Measurements from ENCODE around the gene NUF2. TPM values are rescaled to one million over a fixed set of nuclear protein-coding genes. Genes with fewer than 3 reads are reported as not detected.
"Not testable (repeated sequence)": the region's sequence is repeated elsewhere in the genome, so short reads cannot be mapped to it uniquely, and the experiment has no call there.

The NUF2 gene
- total RNA-seq, 4 donors from 2014 or later, result 0.44 to 2.2 TPM; not detected in 2

DNA sequence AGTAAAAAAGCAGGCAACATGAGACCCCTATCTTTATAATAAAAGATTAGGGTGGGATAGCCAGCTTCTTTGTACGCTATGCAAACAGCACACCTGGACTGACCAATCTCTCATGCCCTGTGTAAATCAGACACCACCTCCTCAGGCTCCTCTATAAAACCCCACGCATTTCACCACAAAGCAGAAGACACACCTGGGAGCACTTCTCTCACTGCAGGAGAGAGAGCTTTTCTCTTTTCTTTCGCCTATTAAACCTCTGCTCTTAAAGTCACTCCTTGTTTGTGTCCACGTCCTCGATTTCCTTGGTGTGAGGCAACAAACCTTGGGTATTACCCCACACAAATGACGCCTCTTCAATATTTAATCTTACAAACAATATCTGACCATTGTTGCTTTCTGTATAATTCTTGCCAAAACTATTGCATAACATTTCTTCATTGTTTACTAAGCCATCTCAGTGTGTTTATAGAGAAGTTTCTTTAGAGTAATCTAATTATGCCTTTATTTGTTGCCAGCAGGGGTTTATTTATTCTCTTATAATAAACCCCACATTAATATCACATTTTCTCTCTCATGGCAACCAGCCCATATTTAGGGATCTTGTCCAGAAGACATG lies 31.6 kb upstream of the NUF2 start:
- H3K27ac ChIP-seq, result no peak overlapping the region
- no peak for DNase-seq
- WGBS, 2 donors, result 87% methylated on average over 6 of the region's 6 CpGs

DNA sequence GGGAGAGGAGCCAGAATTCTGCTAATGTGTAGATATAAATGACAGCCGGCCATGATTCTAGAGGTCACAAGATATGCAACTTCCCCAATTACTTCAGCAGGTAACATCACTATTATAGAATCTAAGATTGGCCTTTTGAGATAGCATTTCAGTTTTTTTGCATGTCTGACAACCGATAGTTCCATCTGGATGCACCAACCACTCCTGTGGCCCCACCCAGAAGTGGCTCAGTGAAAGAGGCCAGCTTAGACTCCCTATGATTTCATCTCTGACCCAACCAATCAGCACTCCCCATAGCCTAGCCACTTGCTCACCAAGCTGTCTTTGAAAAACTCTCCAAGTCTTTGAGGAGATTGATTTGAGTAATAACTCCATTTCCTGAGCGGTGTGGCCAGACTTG lies 30.3 kb upstream of the NUF2 start:
- DNase-seq, result no peak
- Histone ChIP-seq H3K36me3 (no peaks in the 10 kb centered on the region), H3K27ac (no peak overlapping the region), H3K27me3 (no peaks in the 10 kb centered on the region), H3K9me3 (no peaks in the 10 kb centered on the region), H3K4me1 (no peaks in the 10 kb centered on the region), H3K4me3 (replicated peaks in 1 of 3) (no peak overlapping the region)
- no peak for TF ChIP-seq POLR2A (IDR thresholded peaks at IDR 0.05)
- TF ChIP-seq, protein P1, sequence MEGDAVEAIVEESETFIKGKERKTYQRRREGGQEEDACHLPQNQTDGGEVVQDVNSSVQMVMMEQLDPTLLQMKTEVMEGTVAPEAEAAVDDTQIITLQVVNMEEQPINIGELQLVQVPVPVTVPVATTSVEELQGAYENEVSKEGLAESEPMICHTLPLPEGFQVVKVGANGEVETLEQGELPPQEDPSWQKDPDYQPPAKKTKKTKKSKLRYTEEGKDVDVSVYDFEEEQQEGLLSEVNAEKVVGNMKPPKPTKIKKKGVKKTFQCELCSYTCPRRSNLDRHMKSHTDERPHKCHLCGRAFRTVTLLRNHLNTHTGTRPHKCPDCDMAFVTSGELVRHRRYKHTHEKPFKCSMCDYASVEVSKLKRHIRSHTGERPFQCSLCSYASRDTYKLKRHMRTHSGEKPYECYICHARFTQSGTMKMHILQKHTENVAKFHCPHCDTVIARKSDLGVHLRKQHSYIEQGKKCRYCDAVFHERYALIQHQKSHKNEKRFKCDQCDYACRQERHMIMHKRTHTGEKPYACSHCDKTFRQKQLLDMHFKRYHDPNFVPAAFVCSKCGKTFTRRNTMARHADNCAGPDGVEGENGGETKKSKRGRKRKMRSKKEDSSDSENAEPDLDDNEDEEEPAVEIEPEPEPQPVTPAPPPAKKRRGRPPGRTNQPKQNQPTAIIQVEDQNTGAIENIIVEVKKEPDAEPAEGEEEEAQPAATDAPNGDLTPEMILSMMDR (IDR thresholded peaks at IDR 0.05), result no peak
- intact Hi-C loops (cut with DNase I), result no loop called here
- WGBS, 2 donors, result 94 to 96% methylated on average over 3 of the region's 3 CpGs

More for the DNA sequence above, 31.6 kb upstream of the NUF2 start:
- no peaks in the 10 kb centered on the region for H3K9me3 ChIP-seq
- no peaks in the 10 kb centered on the region for H3K27me3 ChIP-seq
- no peaks in the 10 kb centered on the region for H3K4me1 ChIP-seq
- intact Hi-C loops (cut with DNase I), result no loop called here
- TF ChIP-seq, protein P1 (IDR thresholded peaks at IDR 0.05), result no peak
- TF ChIP-seq POLR2A (IDR thresholded peaks at IDR 0.05), result no peak
- H3K36me3 ChIP-seq, result no peaks in the 10 kb centered on the region
- H3K4me3 ChIP-seq (replicated peaks in 1 of 3), result no peak overlapping the region

DNA sequence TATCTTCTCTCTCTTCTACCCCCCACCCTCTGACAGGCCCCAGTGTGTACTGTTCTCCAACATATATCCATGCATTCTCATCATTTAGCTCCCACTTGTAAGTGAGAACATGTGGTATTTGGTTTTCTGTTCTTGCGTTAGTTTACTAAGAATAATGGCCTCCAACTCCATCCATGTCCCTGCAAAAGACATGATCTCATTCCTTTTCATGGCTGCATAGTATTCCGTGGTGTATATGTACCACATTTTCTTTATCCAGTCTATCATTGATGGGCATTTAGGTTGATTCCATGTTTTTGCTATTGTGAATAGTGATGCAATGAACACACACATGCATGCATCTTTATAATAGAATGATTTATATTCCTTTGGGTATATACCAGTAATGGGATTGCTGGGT lies 29.6 kb upstream of the NUF2 start:
- H3K9me3 ChIP-seq; H3K4me3 ChIP-seq (replicated peaks in 1 of 3); H3K4me1 ChIP-seq; DNase-seq; H3K27me3 ChIP-seq; intact Hi-C loops (cut with DNase I); H3K27ac ChIP-seq; H3K36me3 ChIP-seq: not testable (repeated sequence)
- 95 to 99% methylated on average over 2 of the region's 2 CpGs for WGBS, 2 donors

DNA sequence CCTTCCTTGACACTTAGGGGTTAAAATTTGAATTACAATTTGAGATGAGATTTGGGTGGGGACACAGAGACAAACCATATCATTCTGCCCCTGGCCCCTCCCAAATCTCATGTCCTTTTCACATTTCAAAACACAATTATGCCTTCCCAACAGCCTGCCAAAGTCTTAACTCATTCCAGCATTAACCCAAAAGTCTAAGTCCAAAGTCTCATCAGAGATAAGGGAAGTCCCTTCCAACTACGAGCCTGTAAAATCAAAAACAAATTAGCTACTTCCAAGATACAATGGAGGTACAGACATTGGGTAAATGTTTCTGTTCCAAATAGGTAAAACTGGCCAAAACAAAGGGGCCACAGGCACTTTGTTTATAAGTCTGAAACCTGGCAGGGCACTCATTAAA lies 28.3 kb upstream of the NUF2 start:
- H3K4me3 ChIP-seq (replicated peaks in 1 of 3); intact Hi-C loops (cut with DNase I); DNase-seq; H3K27me3 ChIP-seq; H3K4me1 ChIP-seq; H3K36me3 ChIP-seq; H3K27ac ChIP-seq; H3K9me3 ChIP-seq: not testable (repeated sequence)
- 76% methylated on average over 1 of the region's 1 CpG for WGBS, 2 donors

DNA sequence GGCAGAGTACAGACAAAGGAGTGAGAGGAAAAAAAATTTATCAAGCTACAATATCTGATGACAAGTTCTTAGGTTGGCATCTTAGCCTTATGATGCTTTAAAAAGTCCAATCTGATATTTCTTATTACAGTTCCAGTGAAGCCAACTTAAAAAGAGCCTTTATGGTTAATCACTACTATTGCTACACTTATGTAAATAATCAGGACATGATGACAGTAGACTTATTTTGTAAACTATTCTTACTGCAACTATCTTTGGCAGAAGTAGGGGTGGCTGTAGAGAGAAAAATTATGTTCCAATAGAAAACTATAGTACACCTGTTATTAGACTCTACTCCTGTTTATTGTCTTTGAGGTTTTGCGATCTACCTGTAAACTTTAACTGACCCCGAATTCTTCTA lies 25.8 kb upstream of the NUF2 start:
- Histone ChIP-seq H3K27me3 (no peaks in the 10 kb centered on the region), H3K9me3 (no peaks in the 10 kb centered on the region), H3K4me3 (replicated peaks in 1 of 3) (no peak overlapping the region), H3K4me1 (no peaks in the 10 kb centered on the region), H3K36me3 (no peaks in the 10 kb centered on the region), H3K27ac (no peak overlapping the region)
- intact Hi-C loops (cut with DNase I), result no loop called here
- DNase-seq, result no peak
- TF ChIP-seq, protein P1 (IDR thresholded peaks at IDR 0.05), result no peak
- TF ChIP-seq POLR2A (IDR thresholded peaks at IDR 0.05), result no peak
- 96 to 100% methylated on average over 2 of the region's 2 CpGs for WGBS, 2 donors

DNA sequence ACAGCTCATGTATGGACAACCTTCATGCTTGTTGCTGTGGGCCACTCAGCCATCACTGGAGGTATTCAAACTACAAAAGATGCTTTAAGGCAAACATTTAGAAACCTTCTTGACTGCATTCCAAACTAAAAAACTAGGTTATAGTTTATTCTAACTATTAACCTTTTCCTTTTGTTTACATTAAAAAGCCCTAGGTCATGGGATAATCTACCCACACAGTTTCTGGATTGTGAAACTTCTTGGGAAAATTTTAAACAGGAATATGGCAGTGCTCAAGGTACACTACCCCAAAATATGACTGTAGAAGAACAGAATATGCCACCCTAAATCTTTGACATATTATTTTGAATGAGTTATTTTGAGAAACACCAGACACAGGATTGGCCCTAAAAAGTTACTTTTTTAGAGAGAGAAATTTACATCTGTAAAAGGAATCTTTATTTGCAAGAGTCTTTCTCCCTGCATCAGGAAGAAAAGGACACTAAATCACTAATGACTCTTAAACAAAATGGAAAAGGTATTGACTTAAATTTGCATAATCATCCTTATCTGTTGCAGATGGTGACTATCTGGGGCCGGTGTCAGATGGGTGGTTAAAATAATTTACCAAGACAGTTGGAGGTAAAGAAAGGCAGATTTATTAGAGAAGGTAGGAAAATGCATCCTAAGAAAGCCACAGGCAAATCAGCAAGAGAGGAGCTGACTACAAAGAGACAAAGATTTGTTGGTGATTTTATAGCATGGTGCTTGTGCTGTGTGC lies 25.1 kb upstream of the NUF2 start:
- TF ChIP-seq, protein P1 (IDR thresholded peaks at IDR 0.05), result no peak
- no peak for TF ChIP-seq POLR2A (IDR thresholded peaks at IDR 0.05)
- WGBS, 2 donors, result 49 to 59% methylated on average over 1 of the region's 1 CpG
- Histone ChIP-seq H3K4me1 (no peaks in the 10 kb centered on the region), H3K27me3 (no peaks in the 10 kb centered on the region), H3K27ac (no peak overlapping the region), H3K36me3 (no peaks in the 10 kb centered on the region), H3K4me3 (replicated peaks in 1 of 3) (no peak overlapping the region), H3K9me3 (no peaks in the 10 kb centered on the region)
- intact Hi-C loops (cut with DNase I), result no loop called here
- DNase-seq, result no peak
